Colonic mucosa (tissue), 4 donors: Measurements from ENCODE around the gene TTC27. TPM values are rescaled to one million over a fixed set of nuclear protein-coding genes. Genes with fewer than 3 reads are reported as not detected.
"Not testable (repeated sequence)": the region's sequence is repeated elsewhere in the genome, so short reads cannot be mapped to it uniquely, and the experiment has no call there.

Source experiments
- DNase-seq: peaks from one replicate; pipeline ENCODE4 v3.0.0-alpha.2; 2020
- H3K27ac ChIP-seq: fragments of 200-600 bp; one replicate; pipeline ENCODE4 v1.8.0; 2021
- H3K27me3 ChIP-seq: fragments of 200-600 bp; one replicate; pipeline ENCODE4 v1.8.0; 2021
- H3K36me3 ChIP-seq: fragments of 200-600 bp; one replicate; pipeline ENCODE4 v1.8.0; 2021
- H3K4me1 ChIP-seq: fragments of 200-600 bp; one replicate; pipeline ENCODE4 v1.8.0; 2021; ENCODE audit warnings: mild to moderate bottlenecking
- H3K4me3 ChIP-seq: fragments of 200-600 bp; one replicate; pipeline ENCODE4 v1.8.0; 2021
- H3K9ac ChIP-seq, 2 donors: one replicate each; pipeline ENCODE4 v1.7.0; 2013; ENCODE audit warnings: control low read depth in 2 of 2, low read depth in 2 of 2, low read length in 2 of 2
- H3K9me3 ChIP-seq: fragments of 200-600 bp; one replicate; pipeline ENCODE4 v1.8.0; 2021
- CTCF ChIP-seq: fragments of 200-600 bp; IDR thresholded peaks from one replicate; pipeline ENCODE4 v1.8.0; 2022; ENCODE audit warnings: antibody characterized with exemption, mild to moderate bottlenecking
- intact Hi-C: fragments of 100-400 bp; cut with DNase I; formaldehyde crosslinking; loops from one replicate; pipeline ENCODE4 v1.14.1; 2022
- total RNA-seq, 2 donors: library from RNA; stranded (reverse); fragmentation: NEBNext Ultra II Directional in 1 of 2; extraction: Animal tissue kit (Norgen Biotek cat#: 25700) in 1 of 2; gene quantifications; one replicate each; pipeline ENCODE4 v1.2.1, GENCODE V29; 2021
- donor health status: healthy.
- donor health status: DM: no; HTN: no; CAD: no.
- donor health status: DM: no; HTN: no; CAD: no.

Gene TTC27
- total RNA-seq, 2 donors from 2014 or later, result 10.0 to 15.5 TPM

DNA sequence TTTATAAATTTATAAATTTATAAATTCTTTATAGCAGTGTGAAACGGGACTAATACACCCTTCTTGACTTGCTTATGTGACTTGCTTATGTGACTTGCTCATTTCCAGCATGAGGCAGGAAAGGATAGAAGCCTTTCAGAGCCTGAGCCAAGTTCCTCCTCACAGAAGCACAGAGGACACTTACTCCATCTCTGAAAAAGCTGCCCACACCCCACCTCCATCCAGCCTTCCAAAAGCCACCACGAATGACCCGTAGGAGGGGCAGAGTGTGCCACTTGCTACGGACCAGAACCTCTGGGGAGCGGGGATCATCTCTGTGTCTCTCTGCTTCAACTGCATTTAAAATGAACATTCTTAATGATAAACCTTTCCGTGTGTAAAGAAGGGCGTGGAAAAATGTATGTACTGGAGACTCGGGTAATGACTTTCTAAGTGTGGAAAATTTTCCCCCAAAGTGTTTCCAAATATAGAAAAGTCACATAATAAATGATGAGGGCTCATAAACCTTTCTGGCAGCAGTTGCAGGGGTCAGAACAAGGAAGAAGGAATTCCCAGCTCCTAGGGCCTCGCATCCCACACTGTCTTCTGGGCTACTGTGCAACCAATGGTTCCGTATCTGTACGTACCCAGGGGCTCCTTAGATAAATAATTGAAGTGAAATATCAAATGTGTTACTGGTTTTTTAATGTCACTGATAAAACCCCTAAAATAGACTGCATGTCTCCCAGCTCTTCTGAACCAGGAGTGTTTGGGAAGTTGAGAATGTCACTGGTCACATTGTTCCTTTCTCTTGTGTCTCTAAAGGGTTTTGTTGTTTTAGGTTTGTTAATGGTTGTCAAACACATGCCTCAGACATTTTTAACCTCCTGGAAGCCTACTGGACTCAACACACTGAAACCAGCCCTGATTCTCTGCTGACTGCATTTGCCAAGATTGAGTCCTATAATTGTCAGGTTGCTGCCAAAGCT lies 214.4 kb downstream of the TTC27 start:
- TF ChIP-seq CTCF, result no peak
- H3K27me3 ChIP-seq, result no peaks in the 10 kb centered on the region
- H3K9me3 ChIP-seq, result no peaks in the 10 kb centered on the region
- intact Hi-C loops, result no loop called here
- no peak overlapping the region for H3K27ac ChIP-seq
- no peak overlapping the region for H3K4me3 ChIP-seq
- no peak for DNase-seq
- no peaks in the 10 kb centered on the region for H3K4me1 ChIP-seq
- H3K9ac ChIP-seq, result no peak overlapping the region
- H3K36me3 ChIP-seq, result no peaks in the 10 kb centered on the region

- Histone ChIP-seq H3K27ac (no peak overlapping the region), H3K4me1 (no peaks in the 10 kb centered on the region), H3K27me3 (no peaks in the 10 kb centered on the region), H3K36me3 (no peaks in the 10 kb centered on the region), H3K9me3 (no peaks in the 10 kb centered on the region), H3K4me3 (no peak overlapping the region), H3K9ac (no peak overlapping the region)
- DNase-seq, result no peak
- TF ChIP-seq CTCF, result no peak
- intact Hi-C loops, result no loop called here
Measured at GRCh38 chr2:32843699-32844098, 215.8 kb downstream of the TTC27 start.

DNA sequence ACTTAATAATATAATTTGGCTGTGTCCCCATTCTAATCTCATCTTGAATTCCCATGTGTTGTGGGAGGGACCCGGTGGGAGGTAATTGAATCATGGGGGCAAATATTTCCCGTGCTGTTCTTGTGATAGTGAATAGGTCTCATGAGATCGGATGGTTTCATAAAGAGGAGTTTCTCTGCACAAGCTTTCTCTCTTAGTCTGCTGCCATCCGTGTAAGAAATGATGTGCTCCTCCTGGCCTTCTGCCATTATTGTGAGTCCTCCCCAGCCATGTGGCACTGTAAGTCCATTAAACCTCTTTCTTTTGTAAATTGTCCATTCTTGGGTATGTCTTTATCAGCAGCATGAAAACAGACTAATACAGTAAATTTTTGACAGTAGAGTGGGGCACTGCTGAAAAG lies 216.4 kb downstream of the TTC27 start:
- Histone ChIP-seq H3K4me3 (no peak overlapping the region), H3K4me1 (no peaks in the 10 kb centered on the region), H3K9me3 (no peaks in the 10 kb centered on the region), H3K27ac (no peak overlapping the region), H3K36me3 (no peaks in the 10 kb centered on the region), H3K27me3 (no peaks in the 10 kb centered on the region), H3K9ac (no peak overlapping the region)
- no peak for DNase-seq
- intact Hi-C loops, result no loop called here
- TF ChIP-seq CTCF, result no peak

- intact Hi-C loops, H3K27me3 ChIP-seq, H3K36me3 ChIP-seq, H3K4me1 ChIP-seq, H3K4me3 ChIP-seq, H3K9me3 ChIP-seq, H3K9ac ChIP-seq, H3K27ac ChIP-seq, DNase-seq: not testable (repeated sequence)
Measured at GRCh38 chr2:32846274-32846673, 218.4 kb downstream of the TTC27 start.

DNA sequence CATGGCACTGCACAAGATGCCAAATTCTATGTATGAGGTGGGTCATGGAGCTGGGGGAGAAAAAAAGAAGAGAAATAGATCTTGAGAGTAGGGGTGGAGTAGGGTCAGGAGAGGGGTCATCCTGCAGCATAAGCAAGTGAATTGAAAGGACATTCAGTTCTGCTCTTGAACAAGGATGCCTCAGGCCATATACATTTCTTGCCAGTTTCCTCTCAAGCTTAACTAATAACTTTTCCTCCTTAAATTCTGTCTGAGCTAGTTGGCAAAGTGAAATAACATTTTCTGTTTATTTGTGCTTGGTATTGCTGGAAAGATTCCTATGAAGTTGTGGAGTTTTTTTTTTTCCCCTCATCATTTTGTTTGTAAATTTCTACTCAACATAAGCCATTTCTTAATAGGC lies 219.9 kb downstream of the TTC27 start:
- intact Hi-C loops, result no loop called here
- Histone ChIP-seq H3K27ac (no peak overlapping the region), H3K27me3 (no peaks in the 10 kb centered on the region), H3K9me3 (no peaks in the 10 kb centered on the region), H3K9ac (no peak overlapping the region), H3K4me1 (no peaks in the 10 kb centered on the region), H3K36me3 (no peaks in the 10 kb centered on the region), H3K4me3 (no peak overlapping the region)
- no peak for TF ChIP-seq CTCF
- DNase-seq, result no peak

- Histone ChIP-seq H3K27ac (no peak overlapping the region), H3K9ac (no peak overlapping the region), H3K27me3 (no peaks in the 10 kb centered on the region), H3K4me1 (no peaks in the 10 kb centered on the region), H3K4me3 (no peak overlapping the region), H3K36me3 (no peaks in the 10 kb centered on the region), H3K9me3 (no peaks in the 10 kb centered on the region)
- no peak for DNase-seq
- intact Hi-C loops, result no loop called here
- TF ChIP-seq CTCF, result no peak
Measured at GRCh38 chr2:32849456-32850194, 221.8 kb downstream of the TTC27 start.
